ENCODE results near the gene MRRF.

MRRF gene

GRCh38 chr9:122372856-122373845 is 108.5 kb downstream of the MRRF start:
- no peak for DNase-seq (ENCODE audit: low read depth)
- H3K4me3 ChIP-seq (ENCODE audit: low read length), result no peak overlapping the region
- TF ChIP-seq CTCF (IDR thresholded peaks at IDR 0.05; ENCODE audit: insufficient read depth, low read depth, low read length, missing control alignments), result no peak

DNA sequence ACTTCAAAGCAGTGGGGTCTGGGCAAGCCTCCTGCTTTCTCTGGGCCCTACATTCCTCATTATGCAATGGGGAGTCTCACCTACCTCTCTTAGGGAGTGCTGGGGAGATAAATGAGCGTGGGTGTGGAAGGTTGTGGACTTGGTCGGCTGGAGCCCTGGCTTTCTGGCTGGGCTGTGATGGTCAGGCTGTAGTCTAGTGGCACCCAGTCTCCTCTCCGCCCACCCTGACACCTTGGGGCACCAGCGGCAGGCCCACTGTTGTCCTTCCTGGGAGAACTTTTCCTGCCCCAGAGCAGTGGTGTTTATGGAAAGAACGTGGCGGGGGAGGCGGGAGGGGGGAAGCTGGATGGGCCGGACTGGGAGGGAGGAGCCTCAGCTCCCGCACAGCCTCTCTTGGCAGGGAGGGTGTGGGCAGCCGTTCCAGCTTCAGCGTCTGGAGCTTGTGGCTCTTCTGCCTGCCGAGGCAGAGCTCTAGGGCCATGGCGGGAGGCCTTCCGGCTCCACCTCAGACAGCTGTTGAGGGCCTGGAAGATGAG is 110.3 kb downstream of the MRRF start:
- no peak overlapping the region for H3K4me3 ChIP-seq (ENCODE audit: low read length)
- DNase-seq (ENCODE audit: low read depth), result peak; percentile 50
- TF ChIP-seq CTCF (IDR thresholded peaks at IDR 0.05; ENCODE audit: insufficient read depth, low read depth, low read length, missing control alignments), result no peak

DNA sequence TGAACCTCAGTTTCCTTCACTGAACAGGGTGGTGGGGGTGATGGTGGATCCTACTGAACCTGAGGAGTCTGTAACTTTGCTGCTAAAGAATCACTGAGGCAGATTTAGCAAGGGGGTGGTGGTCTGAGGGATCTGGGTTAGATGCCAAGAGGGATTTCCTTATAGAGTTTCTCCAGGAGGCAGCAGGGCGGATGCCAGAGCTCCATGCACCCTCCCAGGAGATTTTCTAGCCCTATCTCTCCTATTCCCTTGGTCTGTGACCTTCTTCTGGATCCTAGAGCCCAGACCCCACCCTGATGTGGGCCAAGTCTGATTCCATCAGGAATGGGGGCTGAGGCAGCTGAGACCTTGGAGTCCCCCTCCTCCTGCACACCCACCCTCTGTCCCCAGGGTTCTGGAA is 112.1 kb downstream of the MRRF start:
- DNase-seq (ENCODE audit: low read depth), result no peak
- H3K4me3 ChIP-seq (ENCODE audit: low read length), result no peak overlapping the region
- TF ChIP-seq CTCF (IDR thresholded peaks at IDR 0.05; ENCODE audit: insufficient read depth, low read depth, low read length, missing control alignments), result no peak

- H3K4me3 ChIP-seq (ENCODE audit: low read length), result no peak overlapping the region
- no peak for TF ChIP-seq CTCF (IDR thresholded peaks at IDR 0.05; ENCODE audit: insufficient read depth, low read depth, low read length, missing control alignments)
- no peak for DNase-seq (ENCODE audit: low read depth)
Measured at GRCh38 chr9:122377241-122378164, 112.8 kb downstream of the MRRF start.

GRCh38 chr9:122378236-122378635 is 113.6 kb downstream of the MRRF start:
- DNase-seq (ENCODE audit: low read depth), result no peak
- TF ChIP-seq CTCF (IDR thresholded peaks at IDR 0.05; ENCODE audit: insufficient read depth, low read depth, low read length, missing control alignments), result no peak
- no peak overlapping the region for H3K4me3 ChIP-seq (ENCODE audit: low read length)

- H3K4me3 ChIP-seq (ENCODE audit: low read length), result no peak overlapping the region
- TF ChIP-seq CTCF (IDR thresholded peaks at IDR 0.05; ENCODE audit: insufficient read depth, low read depth, low read length, missing control alignments), result peak; percentile 30
- no peak for DNase-seq (ENCODE audit: low read depth)
Measured at GRCh38 chr9:122379340-122379739, 114.7 kb downstream of the MRRF start.

Measured in epithelial cell of esophagus (primary cell).